Stimulated activated CD8-positive, alpha-beta memory T cell treated with anti-CD3 and anti-CD28 coated beads, Interleukin-4, amount 100 ng/mL, for 4 hours (primary cell): Measurements from ENCODE around the gene GAS7.

Experiments used
- DNase-seq, 2 donors: peaks; one replicate each; pipeline ENCODE4 v3.0.0-alpha.2; 2020; ENCODE audit warnings: low read depth in 2 of 2, low spot score in 1 of 2

The GAS7 gene

DNA sequence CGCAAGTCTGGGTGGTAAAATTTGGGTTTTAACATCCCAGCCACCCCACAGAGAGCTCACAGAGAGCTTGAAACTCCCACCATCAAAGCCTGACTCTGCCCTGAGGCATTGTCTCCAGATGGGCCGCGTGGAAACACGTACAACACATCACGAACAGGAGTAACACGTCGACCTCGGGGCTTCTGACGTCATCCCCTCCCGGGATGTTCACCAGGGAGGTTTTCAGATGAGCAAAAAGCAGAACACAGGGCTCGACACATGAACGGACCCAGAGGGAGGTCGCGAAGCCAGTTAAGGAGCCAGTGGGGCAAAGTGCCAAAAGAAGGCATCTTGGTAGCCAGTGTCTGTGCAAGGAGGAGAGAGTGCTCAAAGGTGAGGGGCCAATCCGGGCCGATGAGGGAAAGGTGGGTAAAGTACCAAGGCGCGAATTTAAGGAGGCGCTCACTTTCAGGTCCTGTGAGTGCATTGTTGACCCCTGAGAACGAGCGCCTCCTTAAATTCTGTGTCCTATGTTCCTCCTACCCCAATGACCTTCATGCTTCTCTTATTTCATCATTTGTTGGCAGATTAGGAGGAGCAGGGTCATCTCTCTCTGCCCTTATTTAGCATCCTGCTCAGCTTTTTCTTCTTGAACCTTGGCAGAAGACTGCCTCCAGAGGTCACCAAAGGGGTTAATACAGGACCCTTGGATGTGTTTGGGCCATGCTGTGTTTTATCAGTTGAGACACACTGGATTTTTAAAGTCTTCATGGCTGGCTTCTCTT lies 298.9 kb downstream of the GAS7 start:
- no peak for DNase-seq

DNA sequence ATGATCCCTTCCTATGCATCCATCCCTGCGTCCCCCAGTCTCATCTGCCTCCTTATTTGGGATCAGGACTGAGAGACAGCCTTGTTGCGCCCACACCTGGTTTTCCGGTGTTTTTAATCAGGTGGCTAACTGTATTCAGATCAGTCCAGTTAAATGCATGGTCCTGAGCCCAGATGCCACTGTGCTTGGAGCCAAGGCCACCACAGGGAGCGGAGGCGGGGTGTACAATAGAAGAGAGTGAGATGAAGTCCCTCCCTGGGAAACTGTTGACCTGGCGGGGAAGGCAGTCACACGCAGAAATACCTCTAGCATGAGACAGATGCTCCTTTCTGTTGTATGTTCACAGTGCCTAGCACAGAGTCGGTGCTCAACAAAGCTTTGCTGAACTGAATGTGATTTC lies 299.6 kb downstream of the GAS7 start:
- no peak for DNase-seq

GRCh38 chr17:9897372-9897968 lies 300.9 kb downstream of the GAS7 start:
- DNase-seq, result no peak

DNA sequence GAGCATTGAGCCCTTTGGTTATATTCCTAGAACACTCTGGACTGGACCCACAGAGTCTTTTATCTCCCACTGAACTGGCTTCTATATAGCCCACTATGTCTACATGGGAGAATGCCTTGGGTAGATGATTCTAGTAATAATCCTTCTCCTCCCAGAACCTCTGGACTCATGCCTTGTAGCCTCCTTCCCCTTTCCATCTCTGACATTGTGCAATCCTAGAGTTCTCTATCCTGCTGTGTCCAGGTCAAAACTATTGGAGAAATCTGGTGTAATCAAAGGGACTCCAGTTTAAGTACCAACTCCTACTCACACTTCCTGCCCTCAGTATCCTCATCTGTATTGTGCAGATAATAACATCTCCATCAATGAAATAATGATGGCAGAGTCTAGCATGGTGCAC lies 302.5 kb downstream of the GAS7 start:
- DNase-seq, result no peak

DNA sequence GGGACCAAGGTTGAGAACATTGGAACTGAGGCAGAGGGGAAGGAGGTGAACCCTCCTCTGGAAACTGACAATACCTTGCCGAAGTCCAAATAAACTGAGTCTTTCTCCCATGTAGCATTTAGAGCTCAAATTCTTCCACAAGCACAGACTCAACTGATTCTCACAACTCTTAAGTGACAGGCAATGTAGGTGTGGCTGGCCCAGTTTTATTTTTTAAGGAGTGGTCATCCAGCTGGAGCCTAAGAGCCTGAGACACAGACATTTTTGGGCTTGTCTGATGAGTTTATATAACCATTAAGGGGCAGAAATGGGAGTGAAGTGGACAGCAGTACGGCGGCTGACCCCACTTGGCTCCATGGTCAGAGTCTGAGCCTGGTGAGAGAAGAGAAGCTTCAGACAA lies 304.2 kb downstream of the GAS7 start:
- no peak for DNase-seq

DNA sequence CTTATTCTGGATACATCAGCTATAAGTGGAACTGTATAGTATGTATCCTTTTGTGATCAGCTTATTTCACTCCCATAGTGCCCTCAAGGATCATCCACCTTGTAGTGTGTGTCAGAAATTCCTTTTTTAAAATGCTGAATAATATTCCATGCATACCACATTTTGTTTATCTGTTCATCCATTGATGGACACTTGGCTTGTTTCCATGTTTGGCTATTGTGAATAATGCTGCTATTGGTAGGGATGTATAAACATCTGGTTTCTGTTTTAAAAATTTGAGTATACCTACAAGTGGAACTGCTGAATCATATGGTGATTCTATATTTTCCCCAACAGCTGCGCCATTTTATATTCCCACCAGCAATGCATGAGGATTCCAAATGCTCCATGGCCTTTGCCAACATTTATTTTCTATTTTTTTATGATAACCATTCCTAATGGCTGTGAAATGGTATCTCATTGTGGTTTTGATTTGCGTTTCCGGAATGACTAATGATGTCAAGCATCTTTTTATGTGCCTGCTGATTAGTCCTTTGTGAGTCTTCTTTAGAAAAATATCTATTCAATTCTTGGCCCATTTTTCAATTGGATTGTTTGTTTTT lies 304.9 kb downstream of the GAS7 start:
- DNase-seq, result no peak

GRCh38 chr17:9890124-9890523 lies 308.3 kb downstream of the GAS7 start:
- no peak for DNase-seq

DNA sequence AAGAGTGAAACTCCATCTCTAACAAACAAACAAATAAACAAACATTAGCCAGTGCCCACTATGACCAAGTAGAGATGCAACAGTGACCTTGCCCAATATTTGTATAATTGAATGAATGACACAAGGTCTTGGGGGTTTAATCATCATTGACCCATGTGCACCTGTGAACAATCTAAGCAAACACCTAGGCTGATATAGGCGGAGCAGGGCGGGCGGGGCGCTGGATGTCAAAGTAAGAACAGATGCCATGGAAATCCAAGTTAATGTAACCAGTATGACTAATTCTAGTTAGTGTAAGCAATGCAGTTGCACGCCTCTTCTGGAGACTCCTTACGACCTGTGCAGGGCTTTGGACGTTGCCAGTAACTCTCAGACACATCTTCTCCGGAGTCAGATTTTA lies 310.9 kb downstream of the GAS7 start:
- no peak for DNase-seq

DNA sequence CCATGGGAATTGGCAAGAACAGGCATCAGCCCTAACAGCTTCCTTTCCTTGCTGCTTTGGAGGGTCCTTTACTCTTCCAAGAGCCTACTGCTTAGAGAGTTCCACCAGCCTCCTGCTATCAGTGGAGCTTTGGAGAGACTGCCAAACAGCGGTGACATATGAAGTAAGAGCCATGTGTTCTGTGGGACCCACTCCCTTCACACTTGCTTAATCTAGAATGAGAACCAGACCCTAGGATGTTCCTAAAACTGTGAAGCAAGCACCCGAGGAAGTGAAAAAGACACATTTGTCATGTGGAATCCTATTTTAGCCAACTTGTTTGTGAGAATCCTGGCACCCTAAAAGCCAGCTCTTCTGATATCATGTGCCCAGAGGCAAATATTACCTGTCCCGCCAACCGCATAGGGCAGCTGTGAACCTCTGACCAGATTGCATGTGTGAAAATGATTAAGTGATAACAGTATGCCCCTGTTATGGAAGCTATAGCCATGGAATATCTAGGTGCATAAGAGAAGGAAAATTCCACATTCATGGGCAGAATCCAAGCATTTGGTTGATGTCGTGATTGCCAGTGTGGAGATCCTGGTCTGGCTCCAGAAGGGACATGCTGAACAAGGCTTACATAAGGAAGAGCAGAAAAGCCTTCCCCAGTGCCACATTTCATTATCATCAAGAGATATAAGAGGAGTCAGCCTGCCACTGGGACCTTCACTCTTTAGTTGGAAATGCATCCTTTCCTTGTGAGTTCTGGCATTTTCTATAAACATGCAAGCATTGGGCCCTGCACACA lies 312.1 kb downstream of the GAS7 start:
- no peak for DNase-seq

DNA sequence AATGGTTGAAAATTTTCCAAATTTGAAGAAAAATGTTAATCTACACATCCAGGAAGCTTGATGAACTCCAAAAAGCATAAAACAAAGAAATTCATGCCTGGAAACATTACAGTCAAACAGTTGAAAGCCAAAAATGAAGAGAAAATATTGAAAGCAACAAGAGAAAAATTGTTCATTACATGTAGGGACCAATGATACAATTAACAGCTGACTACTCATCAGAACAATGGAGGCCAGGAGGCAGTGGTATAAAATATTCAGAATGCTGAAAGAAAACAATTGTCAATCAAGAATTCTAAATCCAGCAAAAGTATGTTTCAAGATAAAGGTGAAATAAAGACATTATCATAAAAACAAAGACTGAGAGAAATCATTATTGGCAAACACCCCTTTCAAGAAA lies 315.0 kb downstream of the GAS7 start:
- no peak for DNase-seq

- DNase-seq, result no peak
These were observed 317.8 kb downstream of the GAS7 start for GRCh38 chr17:9880582-9880999.

- no peak for DNase-seq
These were observed 319.4 kb downstream of the GAS7 start for GRCh38 chr17:9878786-9879525.

DNA sequence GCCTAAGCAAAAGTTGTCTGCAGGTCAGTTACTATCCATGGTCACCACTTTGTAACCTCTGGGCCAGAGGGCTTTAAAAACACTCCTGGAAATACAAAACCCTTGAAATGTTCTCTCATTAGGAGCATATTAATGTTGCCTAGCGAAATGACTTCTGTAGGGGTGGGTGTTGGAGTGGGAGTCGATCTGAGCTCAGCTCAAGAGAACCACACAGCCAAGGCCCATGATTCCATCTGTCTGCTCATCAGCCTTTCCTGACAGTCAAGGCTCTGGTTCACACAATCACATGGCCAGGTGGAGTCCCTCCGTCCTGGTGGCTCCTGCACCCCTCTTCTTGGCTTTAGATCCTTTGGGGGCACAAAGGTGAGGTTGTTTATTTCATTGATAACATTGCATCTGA lies 320.1 kb downstream of the GAS7 start:
- DNase-seq, result no peak

DNA sequence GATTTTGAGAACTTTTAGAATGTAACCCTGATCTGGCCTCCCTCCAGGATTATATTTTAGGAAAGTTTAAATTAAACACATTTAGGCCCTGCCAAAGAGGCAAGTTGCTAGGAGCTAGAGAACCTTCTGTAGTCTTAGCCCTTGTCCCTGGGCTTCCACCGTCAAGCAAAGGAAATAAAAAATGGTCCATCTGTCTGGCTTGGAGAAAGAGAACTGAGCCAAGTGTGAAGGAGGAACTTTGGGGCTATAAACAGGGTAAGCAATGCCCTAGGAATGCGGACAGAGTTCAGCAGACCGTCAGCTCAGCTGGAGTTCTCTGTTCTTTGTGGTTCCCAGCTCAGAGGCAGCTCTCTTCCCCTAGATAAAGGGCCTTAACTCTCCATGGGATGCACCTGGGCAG lies 323.0 kb downstream of the GAS7 start:
- DNase-seq, result no peak

DNA sequence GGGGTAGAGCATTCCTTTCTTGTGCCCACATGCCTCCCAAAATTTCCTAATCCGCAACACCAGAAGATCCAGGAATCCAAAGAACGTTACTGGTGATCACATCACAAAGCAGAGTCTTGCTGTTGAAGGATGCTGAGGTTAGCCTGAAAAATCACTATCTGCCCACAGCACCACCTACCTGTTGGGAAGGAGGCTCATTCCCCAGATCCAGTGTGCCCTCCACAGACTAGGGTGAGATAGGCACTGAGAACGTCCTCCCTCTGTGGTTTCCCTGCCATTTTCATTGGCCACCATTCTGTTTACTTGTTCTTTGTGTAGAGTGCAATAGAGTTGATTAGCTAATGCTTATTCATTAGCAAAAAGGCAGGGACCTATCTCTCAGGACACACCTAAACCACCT lies 323.7 kb downstream of the GAS7 start:
- no peak for DNase-seq

DNA sequence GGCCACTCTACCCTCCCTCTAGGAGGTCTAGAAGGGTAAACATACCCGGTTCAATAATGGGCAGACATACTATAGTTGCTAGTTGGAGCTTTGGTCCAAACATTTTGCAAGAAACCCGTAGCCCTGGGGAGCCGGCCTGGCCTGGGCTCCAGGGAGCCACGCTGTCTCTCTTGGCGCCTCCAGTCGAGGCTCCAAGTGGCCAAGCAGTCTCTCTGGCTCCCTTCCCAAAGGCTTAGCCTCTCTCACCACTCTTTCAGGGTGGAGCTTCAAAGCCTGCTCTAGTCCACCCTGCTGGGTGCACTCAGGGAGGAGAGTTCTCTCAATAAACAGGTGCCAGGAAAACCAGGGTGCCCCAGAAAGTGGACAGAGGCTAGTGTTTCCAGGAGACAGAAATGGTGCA lies 325.6 kb downstream of the GAS7 start:
- no peak for DNase-seq

DNA sequence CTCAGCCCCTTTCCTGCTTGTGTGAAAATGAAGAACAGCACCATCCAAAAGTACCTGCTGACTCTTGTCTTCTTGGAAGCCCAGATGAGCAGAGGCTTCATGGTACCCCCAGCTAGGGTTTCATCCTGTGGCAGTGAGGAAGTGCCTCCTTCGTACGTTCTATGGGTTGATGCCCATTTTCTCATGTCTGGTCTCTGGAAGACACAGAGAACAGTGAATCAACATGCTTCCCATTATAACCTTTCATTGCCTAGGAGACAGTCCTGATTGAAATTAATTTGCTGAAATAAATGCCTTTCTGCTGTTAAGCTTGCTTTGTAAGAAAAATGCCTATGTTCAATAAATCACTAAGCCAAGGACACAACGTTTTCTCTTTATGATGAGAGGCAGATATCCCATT lies 329.9 kb downstream of the GAS7 start:
- no peak for DNase-seq

GRCh38 chr17:9865586-9865985 lies 332.8 kb downstream of the GAS7 start:
- no peak for DNase-seq

DNA sequence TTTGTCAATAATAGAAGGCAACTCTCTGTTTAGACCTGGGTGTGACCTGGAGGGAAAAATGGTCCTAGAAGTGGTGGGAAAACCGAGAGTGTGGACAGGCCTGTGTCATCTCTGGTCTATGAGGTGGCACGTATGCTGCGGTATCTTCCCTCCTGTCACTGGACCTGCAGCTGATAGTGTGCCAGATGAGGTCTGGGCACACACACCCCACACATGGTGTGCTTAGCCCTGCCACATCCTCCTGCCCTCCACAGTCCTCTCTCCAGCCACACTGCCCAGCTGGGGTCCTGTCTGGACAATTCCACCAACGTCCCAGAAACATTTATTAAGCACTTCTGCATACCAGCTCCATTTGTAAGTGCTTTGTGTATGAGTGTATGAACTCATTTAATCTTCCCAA lies 335.5 kb downstream of the GAS7 start:
- no peak for DNase-seq

GRCh38 chr17:9862220-9862619 lies 336.2 kb downstream of the GAS7 start:
- no peak for DNase-seq

GRCh38 chr17:9860851-9861250 lies 337.6 kb downstream of the GAS7 start:
- DNase-seq, result no peak
